Endothelial cell of umbilical vein (primary cell): ENCODE results near the gene NT5DC1. TPM values are rescaled to one million over a fixed set of nuclear protein-coding genes. Genes with fewer than 3 reads are reported as not detected.
A peak's percentile ranks its signal among the peaks of the same experiment; 100 is the strongest.

Experiments
- BruUV-seq: library from RNA; stranded (reverse); fragments of 400-500 nt; replicated peaks from 2 replicates; lab custom pipeline; 2021; lab: Mats Ljungman, UMichigan
- CTCF ChIA-PET: fragments of 300-600, 350-600 bp; sonication (Branson Sonifier 250); formaldehyde crosslinking; loops from one replicate; lab custom pipeline; 2021; ENCODE audit warnings: antibody characterized with exemption, inconsistent platforms; lab: Charles Lee
- POLR2A ChIA-PET: fragments of 300-600, 350-600 bp; sonication (Branson Sonifier 250); formaldehyde crosslinking; loops from one replicate; lab custom pipeline; 2021; ENCODE audit warnings: antibody characterized with exemption, inconsistent platforms; lab: Charles Lee
- DNase-seq: peaks from one replicate; pipeline ENCODE4 v3.0.0-alpha.2; 2011; ENCODE audit warnings: low read depth, low spot score
- FAIRE-seq: peaks from 2 replicates; lab custom pipeline; 2011; peaks lifted over from hg19 to GRCh38; lab: Jason Lieb, UNC
- H2AFZ ChIP-seq: 2 replicates; pipeline ENCODE4 v1.6.0; 2012; ENCODE audit warnings: low read depth, low read length, control low read depth, inconsistent platforms
- H3K27ac ChIP-seq: 2 replicates; pipeline ENCODE4 v1.5.1; 2011; ENCODE audit warnings: low read depth, mild to moderate bottlenecking, control low read depth, low read length, moderate library complexity; ENCODE audit not compliant: insufficient read depth
- H3K27me3 ChIP-seq, 2 experiments: 2 replicates each; pipeline versions ENCODE4 v1.6.0 to v1.6.1; 2011; ENCODE audit warnings: low read length in 2 of 2, mixed read lengths in 1 of 2; ENCODE audit not compliant: control insufficient read depth in 2 of 2, insufficient read depth in 2 of 2
- H3K36me3 ChIP-seq, 2 experiments: 2 replicates in 1 of 2; 3 replicates in 1 of 2; pipeline ENCODE4 v1.5.1; 2011; ENCODE audit warnings: low read length in 2 of 2, mild to moderate bottlenecking in 1 of 2, moderate library complexity in 1 of 2; ENCODE audit not compliant: control insufficient read depth in 2 of 2, insufficient read depth in 2 of 2; ENCODE audit errors: extremely low read depth in 1 of 2
- H3K4me1 ChIP-seq: 3 replicates; pipeline ENCODE4 v1.5.1; 2011; ENCODE audit warnings: mild to moderate bottlenecking, low read length; ENCODE audit not compliant: control insufficient read depth, insufficient read depth; ENCODE audit errors: extremely low read depth
- H3K4me2 ChIP-seq: 2 replicates; pipeline ENCODE4 v1.6.1; 2011; ENCODE audit warnings: low read length, control low read depth, mixed read lengths; ENCODE audit not compliant: insufficient read depth
- H3K4me3 ChIP-seq, 3 experiments: fragments of 200-600 bp in 1 of 3; sonication (generic), shearing (Covaris generic) in 1 of 3; replicated peaks in 1 of 3; 2 replicates each; pipeline ENCODE4 v1.5.1; 2011 to 2016; ENCODE audit warnings: control low read depth in 3 of 3, low read length in 3 of 3, mild to moderate bottlenecking in 2 of 3, inconsistent platforms in 1 of 3, low read depth in 1 of 3, moderate library complexity in 1 of 3; ENCODE audit not compliant: insufficient read depth in 1 of 3
- H3K79me2 ChIP-seq: 2 replicates; pipeline ENCODE4 v1.6.0; 2012; ENCODE audit warnings: low read length, inconsistent platforms; ENCODE audit not compliant: control insufficient read depth, insufficient read depth
- H3K9ac ChIP-seq: replicated peaks from 2 replicates; pipeline ENCODE3; 2011; ENCODE audit warnings: low read length, control low read depth; ENCODE audit not compliant: insufficient read depth; ENCODE audit errors: extremely low read depth
- H3K9me1 ChIP-seq: replicated peaks from 3 replicates; pipeline ENCODE4 v1.6.0; 2011; ENCODE audit warnings: mild to moderate bottlenecking, low read length; ENCODE audit not compliant: control insufficient read depth, insufficient read depth; ENCODE audit errors: extremely low read depth
- H3K9me3 ChIP-seq: replicated peaks from 2 replicates; pipeline ENCODE4 v1.5.1; 2012; ENCODE audit warnings: low read length, inconsistent platforms; ENCODE audit not compliant: control insufficient read depth, insufficient read depth
- H4K20me1 ChIP-seq: replicated peaks from 2 replicates; pipeline ENCODE3; 2011; ENCODE audit warnings: mild to moderate bottlenecking, low read length; ENCODE audit not compliant: control insufficient read depth, insufficient read depth; ENCODE audit errors: extremely low read depth
- CTCF ChIP-seq, 2 donors: IDR thresholded peaks; 1 replicate in 1 of 2; 2 replicates in 1 of 2; pipeline ENCODE4 v1.5.1; 2011; ENCODE audit warnings: low read length in 2 of 2, mild to moderate bottlenecking in 2 of 2, moderate library complexity in 2 of 2, control low read depth in 1 of 2, inconsistent platforms in 1 of 2, low read depth in 1 of 2; ENCODE audit not compliant: insufficient read depth in 1 of 2; ENCODE audit errors: extremely low read depth in 1 of 2
- EZH2 ChIP-seq: IDR thresholded peaks from 2 replicates; pipeline ENCODE4 v1.6.1; 2012; ENCODE audit warnings: borderline replicate concordance, low read depth, mild to moderate bottlenecking, moderate library complexity, low read length, inconsistent platforms; ENCODE audit not compliant: severe bottlenecking
- FOS ChIP-seq: IDR thresholded peaks from 2 replicates; pipeline ENCODE4 v1.6.1; 2011; ENCODE audit warnings: mild to moderate bottlenecking, low read length, moderate library complexity, borderline replicate concordance; ENCODE audit not compliant: insufficient read depth
- JUN ChIP-seq: IDR thresholded peaks from 2 replicates; pipeline ENCODE4 v1.6.1; 2011; ENCODE audit warnings: borderline replicate concordance, low read depth; ENCODE audit not compliant: insufficient read length, insufficient read depth
- MAX ChIP-seq: IDR thresholded peaks from 2 replicates; pipeline ENCODE4 v1.6.1; 2011; ENCODE audit not compliant: insufficient read depth, insufficient read length
- MYC ChIP-seq: IDR thresholded peaks from one replicate; pipeline ENCODE4 v1.6.1; 2011; ENCODE audit warnings: mild to moderate bottlenecking, low read depth, low read length
- POLR2A ChIP-seq: IDR thresholded peaks from 2 replicates; pipeline ENCODE4 v1.6.1; 2012; ENCODE audit warnings: low read depth, mild to moderate bottlenecking, control low read depth, low read length
- POLR2AphosphoS5 ChIP-seq: IDR thresholded peaks from 2 replicates; pipeline ENCODE4 v1.6.1; 2012; ENCODE audit warnings: low read depth, mild to moderate bottlenecking, control low read depth, low read length, moderate library complexity; ENCODE audit not compliant: insufficient read depth
- dilution Hi-C: fragments of 300-500 bp; cut with MboI; formaldehyde crosslinking; loops from one replicate; pipeline ENCODE4 v1.15.0; 2019; ENCODE audit warnings: low sequenced_read_pairs; ENCODE audit not compliant: extremely low pct_ligation_motif_present
- intact Hi-C: fragments of 100-400 bp; cut with micrococcal nuclease; formaldehyde crosslinking; loops from one replicate; pipeline ENCODE4 v1.10.0; 2022
- polyA plus RNA-seq, 4 experiments: library from polyadenylated mRNA; depleted of rRNA in 3 of 4; stranded (reverse) in 3 of 4; unstranded in 1 of 4; fragments of >200 nt; gene quantifications; 2 replicates each; pipeline versions ENCODE4 v1.2.1 to v1.2.3, GENCODE V29; 2011 to 2012; ENCODE audit warnings: missing spikeins in 1 of 4
- total RNA-seq: library from RNA; stranded (reverse); gene quantifications from 2 replicates; pipeline ENCODE4 v1.2.3, GENCODE V29; 2021

Gene NT5DC1
- total and polyA plus RNA-seq, 2 donors (not counting 3 experiments of a cell fraction or from before 2014, with no cell fraction given): 11.3 to 24.3 TPM

- Histone ChIP-seq H3K9me3 (no peaks in the 10 kb centered on the region), H2AFZ (peak overlapping the region; percentile 42), H3K4me1 (peaks cover 42% of the 10 kb centered on the region), H3K27me3 (no peaks in the 10 kb centered on the region), H3K4me3 (peak overlapping the region in 1 of 3 experiments; percentile 95), H3K79me2 (peaks cover 27% of the 10 kb centered on the region), H4K20me1 (no peaks in the 10 kb centered on the region), H3K4me2 (peak overlapping the region; percentile 99), H3K9me1 (no peaks in the 10 kb centered on the region), H3K27ac (peak overlapping the region; percentile 98), H3K9ac (peak overlapping the region; percentile 100), H3K36me3 (no peaks in the 10 kb centered on the region)
- dilution Hi-C loops (no loop called here), intact Hi-C loops (no loop called here)
- CTCF ChIA-PET: interaction anchor here (0.6 to 10.1 kb wide), 4 partner anchors 14 to 306 kb away, joined by 3 to 90 read pairs (median 20); no protein-coding TSS in a partner anchor
- peak; percentile 73 for FAIRE-seq
- no TSS peak for BruUV-seq
- POLR2A ChIA-PET: interaction anchor here (1.7 kb wide), 1 partner anchor 13 kb away, joined by 8 read pairs; no protein-coding TSS in a partner anchor
- no peak for TF ChIP-seq MAX
- no peak for TF ChIP-seq CTCF (IDR thresholded peaks at IDR 0.05; ENCODE audit: extremely low read depth in 1 of 2, insufficient read depth in 1 of 2, low read depth in 1 of 2, low read length in 2 of 2)
- TF ChIP-seq POLR2AphosphoS5: no peak
- no peak for TF ChIP-seq MYC
- TF ChIP-seq FOS: no peak
- TF ChIP-seq JUN: no peak
- TF ChIP-seq POLR2A: no peak
- no peak for TF ChIP-seq EZH2
- DNase-seq: peak; percentile 61
Observed at GRCh38 chr6:116255246-116255800, 154.7 kb downstream of the NT5DC1 start.
